KOPT-K1 (cell line): ENCODE measurements around the gene ACTR1B.
A peak's percentile ranks its signal among the peaks of the same experiment; 100 is the strongest.
"Not testable (repeated sequence)": the region's sequence is repeated elsewhere in the genome, so short reads cannot be mapped to it uniquely, and the experiment has no call there.

ENCODE experiments used
- H3K27ac ChIP-seq: fragments of 200-600 bp; sonication (generic); 2 replicates; pipeline ENCODE4 v1.5.1; 2016; ENCODE audit warnings: antibody characterized with exemption, mild to moderate bottlenecking, low read depth, low read length; ENCODE audit not compliant: poor library complexity, severe bottlenecking
- H3K36me3 ChIP-seq: fragments of 200-600 bp; sonication (generic); 2 replicates; pipeline ENCODE4 v1.5.1; 2017; ENCODE audit warnings: antibody characterized with exemption, mild to moderate bottlenecking, low read length, moderate library complexity; ENCODE audit not compliant: insufficient read depth
- H3K9me3 ChIP-seq: fragments of 200-600 bp; sonication (generic); 2 replicates; pipeline ENCODE4 v1.5.1; 2017; ENCODE audit warnings: antibody characterized with exemption, low read length, mild to moderate bottlenecking; ENCODE audit not compliant: insufficient read depth, poor library complexity, severe bottlenecking

The ACTR1B gene

GRCh38 chr2:97663962-97664635 is at the start of gene ACTR1B:
ACTR1B (minus strand) TSS chr2:97664044; CDS start chr2:97663890, 154 bp downstream.
- no peaks in the 10 kb centered on the region for H3K9me3 ChIP-seq
- peaks cover 28% of the 10 kb centered on the region for H3K36me3 ChIP-seq
- H3K27ac ChIP-seq, result peak within 1 kb of the TSS; percentile 67

DNA sequence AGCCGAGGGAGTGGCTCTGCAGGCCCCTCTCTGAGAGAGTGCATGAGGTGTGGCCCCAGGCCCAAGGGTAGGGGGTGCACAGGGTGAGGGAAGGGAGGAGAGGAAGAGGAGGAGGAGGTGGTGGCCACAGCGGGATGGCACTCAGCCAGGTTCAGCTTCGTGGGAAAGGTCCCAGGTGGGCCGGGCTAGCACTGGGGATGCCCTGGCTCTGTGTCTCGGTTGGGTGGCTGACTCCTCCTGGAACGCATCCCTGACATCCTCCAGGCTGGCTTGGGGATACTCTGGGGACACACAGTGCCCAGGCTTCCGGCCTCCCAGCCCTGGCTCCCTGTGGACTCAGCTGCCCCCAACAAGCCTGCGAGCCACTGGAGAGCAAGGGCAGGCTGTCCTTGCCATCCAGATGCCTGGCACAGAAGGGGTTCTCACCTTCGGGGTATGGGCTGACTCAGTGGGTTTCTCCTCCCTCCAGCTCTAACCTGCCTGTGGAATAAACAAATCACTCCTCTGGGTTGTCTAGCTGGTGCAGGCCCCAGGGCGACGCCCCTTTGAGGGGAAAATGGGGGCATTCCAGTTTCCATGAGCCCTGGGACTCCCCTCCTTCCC is 49.0 kb upstream of the ACTR1B start:
- Histone ChIP-seq H3K9me3 (no peaks in the 10 kb centered on the region), H3K36me3 (peaks cover 28% of the 10 kb centered on the region), H3K27ac (peak overlapping the region; percentile 98)

DNA sequence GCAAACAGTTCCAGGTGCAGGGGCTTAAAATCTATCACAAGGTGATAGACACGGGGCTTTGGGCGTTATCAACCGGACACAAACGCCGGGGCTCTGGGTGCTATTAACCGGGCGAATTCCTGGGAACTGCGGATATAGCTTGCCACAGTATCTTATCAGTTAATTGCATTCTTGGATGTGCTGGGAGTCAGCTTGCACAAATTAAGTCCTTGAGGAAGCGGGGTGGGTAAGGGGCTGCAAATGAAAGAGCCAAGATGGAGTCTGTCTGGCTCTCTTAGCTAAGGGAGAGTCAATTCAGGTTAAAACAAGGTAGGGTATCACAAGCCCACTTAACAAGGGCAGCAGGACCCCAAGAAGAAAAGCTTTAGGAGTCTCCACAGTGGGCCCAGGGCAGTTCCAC is 48.3 kb upstream of the ACTR1B start:
- Histone ChIP-seq H3K36me3 (peaks cover 27% of the 10 kb centered on the region), H3K27ac (peak overlapping the region; percentile 98)
- not testable (repeated sequence) for H3K9me3 ChIP-seq

DNA sequence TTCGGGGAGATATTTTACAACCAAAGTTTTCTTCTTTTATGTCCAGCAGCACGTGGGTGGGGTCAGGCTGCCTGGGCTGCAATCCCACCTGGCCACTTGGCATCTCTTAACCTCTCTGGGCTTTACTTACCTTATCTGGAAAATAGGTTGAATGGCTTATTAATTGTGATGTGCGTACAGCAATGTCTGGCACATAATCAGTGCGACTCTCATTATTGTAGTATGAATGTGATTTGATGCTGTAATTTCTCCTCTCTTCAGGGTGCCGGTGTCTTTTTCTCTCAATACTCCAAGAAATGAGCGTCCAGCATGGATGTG is 47.5 kb upstream of the ACTR1B start:
- peaks cover 18% of the 10 kb centered on the region; the same call in 1 of the 2 replicates for H3K36me3 ChIP-seq
- no peaks in the 10 kb centered on the region for H3K9me3 ChIP-seq
- H3K27ac ChIP-seq, result peak overlapping the region; percentile 98

GRCh38 chr2:97708608-97709007 is 44.8 kb upstream of the ACTR1B start:
- H3K36me3 ChIP-seq, result no peaks in the 10 kb centered on the region
- H3K27ac ChIP-seq, result peak overlapping the region; percentile 1
- no peaks in the 10 kb centered on the region for H3K9me3 ChIP-seq

DNA sequence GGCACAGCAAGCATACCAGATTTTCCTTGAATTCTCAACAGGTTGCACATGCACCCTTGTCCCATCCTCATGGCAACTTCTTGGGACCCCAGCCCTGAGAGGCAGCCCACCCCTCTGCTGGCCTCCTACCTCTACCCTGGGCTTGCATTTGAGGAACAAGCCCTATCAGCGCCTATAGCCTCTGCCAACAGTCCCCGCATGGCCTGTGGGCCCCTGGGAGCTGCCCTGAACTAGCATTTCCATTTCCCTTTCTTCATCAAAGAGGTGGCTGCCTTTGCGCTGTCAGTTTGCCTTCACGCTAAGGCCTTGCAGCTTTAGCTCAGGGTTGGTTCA is 44.2 kb upstream of the ACTR1B start:
- Histone ChIP-seq H3K9me3 (no peaks in the 10 kb centered on the region), H3K36me3 (no peaks in the 10 kb centered on the region), H3K27ac (peak overlapping the region; percentile 1)

- no peak overlapping the region for H3K27ac ChIP-seq
- H3K9me3 ChIP-seq, result no peaks in the 10 kb centered on the region
- no peaks in the 10 kb centered on the region for H3K36me3 ChIP-seq
Observed at GRCh38 chr2:97707362-97708047, 43.7 kb upstream of the ACTR1B start.

DNA sequence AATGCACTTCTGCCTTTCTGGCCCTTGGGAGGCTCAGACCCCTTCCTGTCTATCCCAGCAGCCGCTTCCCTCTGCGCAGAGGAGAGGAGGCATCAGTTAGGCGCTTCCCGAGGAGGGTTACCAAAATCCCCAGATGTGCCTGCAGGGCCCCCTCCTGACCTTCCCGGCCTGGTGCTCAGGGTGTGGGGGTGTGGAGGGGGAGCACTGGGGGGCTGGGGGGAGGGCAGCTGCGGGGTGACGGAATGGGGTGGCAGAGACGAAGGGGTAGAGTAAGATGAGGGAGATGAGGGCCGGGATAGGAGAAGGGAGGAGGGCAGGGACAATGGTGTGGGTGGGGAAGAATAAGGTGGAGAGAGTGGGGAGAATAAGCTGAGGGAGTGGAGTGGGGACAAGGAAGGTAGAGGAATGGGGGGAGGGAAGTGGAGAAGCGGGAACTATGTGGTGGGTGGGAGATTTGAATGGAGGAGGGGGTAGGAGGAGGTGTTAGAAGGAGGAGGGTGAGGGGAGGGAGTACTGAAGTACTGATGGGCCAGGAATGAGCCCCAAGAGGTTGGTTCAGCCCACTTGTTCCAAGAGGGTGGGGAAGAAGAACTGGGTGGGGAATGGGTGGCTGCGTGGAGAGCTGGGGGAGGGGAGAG is 43.0 kb upstream of the ACTR1B start:
- no peaks in the 10 kb centered on the region for H3K9me3 ChIP-seq
- H3K27ac ChIP-seq, result no peak overlapping the region

DNA sequence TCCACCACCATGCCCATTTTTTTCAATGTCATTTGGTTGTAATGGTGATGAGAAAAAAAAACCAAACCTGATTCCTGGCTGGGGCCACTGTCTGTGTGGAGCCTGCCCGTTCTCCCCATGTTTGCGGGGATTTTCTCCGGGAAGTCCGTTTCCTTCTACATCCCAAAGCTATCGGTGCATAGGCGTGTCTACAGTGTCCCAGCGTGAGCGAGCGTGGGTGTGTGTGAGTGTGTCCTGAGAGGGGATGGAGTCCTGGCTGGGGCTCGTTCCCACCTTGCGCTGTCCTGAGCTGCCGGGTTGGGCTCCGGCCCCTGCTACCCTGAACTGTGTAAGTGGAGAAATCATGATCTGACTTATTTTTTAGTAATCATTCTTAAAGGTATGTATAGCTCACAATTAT is 42.3 kb upstream of the ACTR1B start:
- Histone ChIP-seq H3K27ac (no peak overlapping the region), H3K36me3 (no peaks in the 10 kb centered on the region), H3K9me3 (no peaks in the 10 kb centered on the region)

More for the DNA sequence above, 43.0 kb upstream of the ACTR1B start:
- H3K36me3 ChIP-seq, result no peaks in the 10 kb centered on the region

GRCh38 chr2:97704989-97705388 is 41.1 kb upstream of the ACTR1B start:
- H3K27ac ChIP-seq, result no peak overlapping the region
- H3K36me3 ChIP-seq, result no peaks in the 10 kb centered on the region
- H3K9me3 ChIP-seq, result no peaks in the 10 kb centered on the region

DNA sequence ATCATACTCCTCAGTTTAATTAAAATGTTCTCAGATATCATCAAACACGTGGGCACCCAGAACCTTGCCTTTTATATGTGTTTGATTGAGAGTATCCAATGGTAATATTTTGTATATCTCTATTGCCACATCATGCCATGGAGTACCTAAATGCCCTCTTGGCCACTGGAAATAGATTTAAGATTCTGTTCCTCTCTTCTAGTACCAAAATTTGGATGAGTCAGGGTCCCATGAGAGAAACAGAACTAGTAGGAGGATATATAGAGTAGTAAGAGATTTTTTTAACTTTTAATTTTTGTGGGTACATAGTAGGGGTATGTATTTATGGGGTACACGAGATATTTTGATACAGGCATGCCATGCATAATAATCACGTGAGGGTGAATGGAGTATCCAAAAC is 39.9 kb upstream of the ACTR1B start:
- Histone ChIP-seq H3K36me3 (no peaks in the 10 kb centered on the region), H3K27ac (no peak overlapping the region), H3K9me3 (no peaks in the 10 kb centered on the region)

GRCh38 chr2:97702731-97703470 is 39.1 kb upstream of the ACTR1B start:
- no peaks in the 10 kb centered on the region for H3K9me3 ChIP-seq
- H3K27ac ChIP-seq, result no peak overlapping the region
- no peaks in the 10 kb centered on the region for H3K36me3 ChIP-seq

- H3K27ac ChIP-seq, result no peak overlapping the region
- no peaks in the 10 kb centered on the region for H3K9me3 ChIP-seq
- no peaks in the 10 kb centered on the region for H3K36me3 ChIP-seq
Observed at GRCh38 chr2:97701851-97702465, 38.1 kb upstream of the ACTR1B start.

- no peaks in the 10 kb centered on the region for H3K9me3 ChIP-seq
- no peaks in the 10 kb centered on the region for H3K36me3 ChIP-seq
- H3K27ac ChIP-seq, result no peak overlapping the region
Observed at GRCh38 chr2:97701186-97701585, 37.3 kb upstream of the ACTR1B start.
